PFSK-1 (cell line): ENCODE measurements around the gene LXN.

Source experiments
- FOXP2 ChIP-seq: optimal IDR thresholded peaks from 2 replicates; pipeline ENCODE3; 2011; ENCODE audit warnings: borderline replicate concordance, control low read depth, inconsistent platforms; ENCODE audit not compliant: insufficient read depth; ENCODE audit errors: extremely low read length, extremely low read depth
- POLR2AphosphoS5 ChIP-seq: IDR thresholded peaks from 2 replicates; pipeline ENCODE4 v1.6.1; 2012; ENCODE audit warnings: low read depth, mild to moderate bottlenecking, control low read depth, low read length, moderate library complexity
- REST ChIP-seq, 2 experiments: IDR thresholded peaks; 2 replicates each; pipeline versions ENCODE4 v1.6.1 to v1.8.0; 2011 to 2012; ENCODE audit warnings: low read depth in 2 of 2, low read length in 2 of 2, control low read depth in 1 of 2, inconsistent platforms in 1 of 2, mild to moderate bottlenecking in 1 of 2, moderate library complexity in 1 of 2; ENCODE audit not compliant: insufficient read depth in 1 of 2
- SIN3A ChIP-seq: IDR thresholded peaks from 2 replicates; pipeline ENCODE4 v1.6.1; 2012; ENCODE audit warnings: mild to moderate bottlenecking, low read length, moderate library complexity, borderline replicate concordance; ENCODE audit not compliant: insufficient read depth
- TAF1 ChIP-seq: IDR thresholded peaks from 2 replicates; pipeline ENCODE4 v1.6.1; 2012; ENCODE audit warnings: low read length, control low read depth, borderline replicate concordance; ENCODE audit not compliant: insufficient read depth

Gene LXN

GRCh38 chr3:158649791-158650190 is 22.7 kb downstream of the LXN start:
- TF ChIP-seq POLR2AphosphoS5 (no peak), FOXP2 (no peak), TAF1 (no peak), REST (IDR thresholded peaks at IDR 0.05; ENCODE audit: insufficient read depth in 1 of 2, low read depth in 2 of 2, low read length in 2 of 2) (no peak)

GRCh38 chr3:158644345-158644908 is 28.0 kb downstream of the LXN start, which contains the start of gene GFM1:
TSS of gene GFM1 (plus strand) at chr3:158644527. CDS start at chr3:158644635, 108 bp downstream.
- TF ChIP-seq SIN3A (no peak), FOXP2 (no peak), POLR2AphosphoS5 (peak; percentile 56; the same call in 1 of the 2 replicates), TAF1 (0 out of 2 replicates have a peak, but pooled peaks have one; percentile 54), REST (IDR thresholded peaks at IDR 0.05; ENCODE audit: insufficient read depth in 1 of 2, low read depth in 2 of 2, low read length in 2 of 2) (no peak)

- TF ChIP-seq SIN3A = no peak
- no peak for TF ChIP-seq TAF1
- TF ChIP-seq FOXP2 = no peak
Observed at GRCh38 chr3:158642474-158643210, 29.8 kb downstream of the LXN start.

- no peak for TF ChIP-seq FOXP2
- no peak for TF ChIP-seq REST (IDR thresholded peaks at IDR 0.05; ENCODE audit: insufficient read depth in 1 of 2, low read depth in 2 of 2, low read length in 2 of 2)
- no peak for TF ChIP-seq SIN3A
- no peak for TF ChIP-seq TAF1
- no peak for TF ChIP-seq POLR2AphosphoS5
Observed at GRCh38 chr3:158642005-158642404, 30.4 kb downstream of the LXN start.

GRCh38 chr3:158640646-158641045 is 31.8 kb downstream of the LXN start:
- TF ChIP-seq FOXP2 (no peak), POLR2AphosphoS5 (no peak), TAF1 (no peak), SIN3A (no peak), REST (IDR thresholded peaks at IDR 0.05; ENCODE audit: insufficient read depth in 1 of 2, low read depth in 2 of 2, low read length in 2 of 2) (no peak)
